Suppressor macrophage (primary cell): ENCODE measurements around the gene AKIRIN1.
"Not testable (repeated sequence)": the region's sequence is repeated elsewhere in the genome, so short reads cannot be mapped to it uniquely, and the experiment has no call there.

ENCODE experiments used
- DNase-seq, 4 experiments: peaks; one replicate each; pipeline ENCODE4 v3.0.0-alpha.2; 2020 to 2022
- total RNA-seq, 17 experiments: gene quantifications; one replicate each; lab custom pipeline; 2026; ENCODE audit warnings: mixed read lengths in 6 of 17, inconsistent platforms in 3 of 17; lab: John Stamatoyannopoulos, UW

The AKIRIN1 gene, protein sequence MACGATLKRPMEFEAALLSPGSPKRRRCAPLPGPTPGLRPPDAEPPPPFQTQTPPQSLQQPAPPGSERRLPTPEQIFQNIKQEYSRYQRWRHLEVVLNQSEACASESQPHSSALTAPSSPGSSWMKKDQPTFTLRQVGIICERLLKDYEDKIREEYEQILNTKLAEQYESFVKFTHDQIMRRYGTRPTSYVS
- 67.7 to 117 (median 86.7) reads per million in 17 experiments for total RNA-seq

DNA sequence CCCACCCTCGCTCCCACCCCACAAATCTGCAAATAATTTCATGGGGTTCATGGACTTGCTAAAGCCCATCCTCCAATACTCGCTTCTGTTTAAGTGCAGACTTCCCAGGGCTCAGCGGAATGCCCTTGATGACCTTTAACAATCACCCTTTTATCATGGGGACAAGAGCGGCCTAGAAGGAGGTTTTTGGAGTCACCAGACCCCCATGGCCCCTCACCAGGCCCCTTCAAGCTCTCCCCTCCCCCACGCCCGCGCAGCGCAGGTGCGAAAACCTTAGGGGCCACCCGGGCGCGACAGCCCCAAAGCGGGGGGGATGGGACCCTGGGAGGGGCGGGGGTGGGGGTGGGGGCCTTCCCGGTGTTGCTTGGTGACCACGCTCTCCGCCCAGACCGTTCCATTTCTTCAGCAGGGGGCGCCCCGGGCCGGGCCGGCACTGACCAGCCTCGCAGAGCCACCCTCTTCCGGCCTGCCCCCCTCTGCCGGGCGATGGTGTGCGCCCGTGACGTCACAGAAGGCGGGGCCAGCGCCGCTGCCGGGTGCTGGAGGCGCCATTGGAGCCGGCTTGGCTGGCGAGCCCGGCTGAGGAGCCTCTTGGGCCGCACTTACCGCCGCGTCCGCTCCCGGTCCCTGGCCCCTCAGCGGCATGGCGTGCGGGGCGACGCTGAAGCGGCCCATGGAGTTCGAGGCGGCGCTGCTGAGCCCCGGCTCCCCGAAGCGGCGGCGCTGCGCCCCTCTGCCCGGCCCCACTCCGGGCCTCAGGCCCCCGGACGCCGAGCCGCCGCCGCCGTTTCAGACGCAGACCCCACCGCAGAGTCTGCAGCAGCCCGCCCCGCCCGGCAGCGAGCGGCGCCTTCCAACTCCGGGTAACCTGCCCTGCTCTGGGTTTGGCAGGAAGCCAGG lies at the start of gene AKIRIN1:
TSS of gene AKIRIN1 (plus strand) at position 539 of the 900 bp plus-strand sequence. CDS start at position 644, 105 bp downstream.
- peak; percentile 97 to 99 (median 98) for DNase-seq

DNA sequence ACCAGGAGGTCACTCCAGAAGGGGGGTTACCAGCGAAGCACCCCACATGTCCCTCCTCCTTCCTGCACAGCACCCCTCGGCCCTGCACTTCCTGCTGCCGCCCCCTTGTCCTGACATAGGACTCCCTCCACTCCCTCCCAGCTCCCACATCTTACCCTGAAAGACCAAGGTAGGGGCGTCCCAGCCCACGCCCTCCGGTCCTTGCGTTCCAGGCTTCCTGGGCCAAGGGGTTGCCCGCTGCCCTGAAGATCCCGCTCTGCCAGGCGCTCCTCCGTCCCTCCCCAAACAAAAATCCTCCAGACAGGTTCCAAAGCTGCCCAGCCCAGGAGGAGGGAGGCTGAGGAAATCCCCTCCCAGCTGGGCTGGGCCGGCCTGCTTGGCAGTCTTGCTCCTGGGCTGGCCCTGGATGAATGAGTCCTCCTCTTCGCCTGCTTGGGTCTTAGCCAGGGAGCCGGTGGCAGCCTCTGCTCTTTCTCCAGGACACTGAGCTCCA lies 49.5 kb upstream of the AKIRIN1 start, which contains the start of gene RHBDL2:
TSS of gene RHBDL2 (minus strand) at position 304 of the 493 bp plus-strand sequence. CDS start 22,618 bp downstream, outside the sequence.
- no peak for DNase-seq

DNA sequence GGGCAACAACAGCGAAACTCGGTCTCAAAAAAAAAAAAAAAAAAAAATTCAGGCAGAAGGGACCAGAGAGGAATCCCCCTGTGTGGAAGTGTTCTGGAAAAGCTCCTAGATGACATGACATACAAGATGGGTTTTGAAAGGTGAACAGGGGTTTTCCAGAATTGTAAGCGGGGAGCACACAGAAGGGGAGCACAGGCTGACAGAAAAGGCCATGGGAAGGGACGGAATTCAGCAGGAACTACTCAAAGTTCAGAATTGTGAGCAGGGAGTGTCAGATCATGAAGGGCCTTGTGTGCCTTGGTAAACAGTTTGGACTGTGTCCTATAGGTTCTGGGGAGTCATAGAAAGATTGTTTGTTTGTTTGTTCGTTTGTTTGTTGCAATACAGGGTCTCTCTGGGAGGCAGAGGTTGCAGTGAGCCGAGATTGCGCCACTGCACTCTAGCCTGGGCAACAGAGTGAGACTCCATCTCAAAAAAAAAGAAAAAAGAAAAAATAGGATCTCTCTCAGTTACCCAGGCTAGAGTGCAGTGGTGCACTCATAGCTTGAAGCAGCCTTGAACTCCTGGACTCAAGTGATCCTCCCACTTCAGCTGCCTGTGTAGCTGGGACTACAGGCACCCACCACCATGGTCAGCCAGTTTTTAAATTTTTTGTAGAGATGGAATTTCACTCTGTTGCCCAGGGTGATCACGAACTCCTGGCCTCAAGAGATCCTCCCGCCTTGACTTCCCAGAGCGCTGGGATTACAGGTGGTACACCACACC lies 48.2 kb upstream of the AKIRIN1 start:
- no peak for DNase-seq

DNA sequence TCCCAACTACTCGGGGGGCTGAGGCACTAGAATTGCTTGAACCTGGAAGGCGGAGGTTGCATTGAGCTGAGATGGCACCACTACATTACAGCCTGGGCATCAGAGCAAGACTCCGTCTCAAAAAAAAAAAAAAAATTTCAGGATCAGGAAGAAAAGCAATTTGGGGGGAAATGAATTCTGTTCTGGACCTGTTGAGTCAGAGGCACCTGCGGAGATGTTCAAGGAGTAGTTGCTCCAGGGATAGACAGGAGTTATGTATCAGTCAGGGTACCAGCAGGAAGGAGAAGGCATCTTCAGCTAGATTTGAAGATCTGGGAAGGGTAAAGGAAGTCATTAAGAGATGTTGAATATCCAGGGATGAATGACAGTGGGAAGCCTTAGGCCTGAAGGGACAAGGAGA lies 46.5 kb upstream of the AKIRIN1 start:
- no peak for DNase-seq

DNA sequence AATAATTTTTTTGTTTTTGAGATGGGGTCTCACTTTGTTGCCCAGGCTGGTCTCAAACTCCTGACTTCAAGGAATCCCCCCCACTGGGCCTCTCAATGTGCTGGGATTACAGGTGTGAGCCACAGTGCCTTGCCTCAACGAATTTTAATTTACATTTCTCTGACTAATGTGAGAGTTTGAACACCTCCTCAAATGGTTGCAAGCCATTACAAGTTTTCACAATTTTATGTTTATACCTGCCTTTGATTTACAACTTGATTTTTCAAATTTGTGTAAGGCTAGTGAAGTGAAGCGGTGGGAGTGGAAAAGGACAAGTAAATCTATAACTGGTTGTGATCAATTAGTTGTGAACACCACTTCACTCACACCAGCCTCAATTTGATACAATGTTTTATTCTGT lies 40.5 kb upstream of the AKIRIN1 start:
- no peak for DNase-seq

DNA sequence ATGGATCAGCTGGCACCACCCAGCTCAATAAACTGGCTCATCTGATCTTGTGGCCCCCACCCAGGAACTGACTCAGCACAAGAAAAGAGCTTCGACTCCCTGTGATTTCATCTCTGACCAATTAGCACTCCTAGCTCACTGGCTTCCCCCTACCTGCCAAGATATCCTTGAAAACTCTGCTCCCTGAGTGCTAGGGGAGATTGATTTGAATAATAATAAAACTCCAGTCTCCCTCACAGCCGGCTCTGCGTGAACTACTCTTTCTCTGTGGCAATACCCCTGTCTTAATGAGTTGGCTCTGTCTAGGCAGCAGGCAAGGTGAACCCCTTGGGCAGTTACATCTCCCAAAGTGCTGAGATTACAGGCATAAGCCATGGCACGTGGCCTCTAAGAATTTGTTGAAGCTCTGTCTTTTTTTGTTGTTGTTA lies 37.6 kb upstream of the AKIRIN1 start:
- DNase-seq: no peak

DNA sequence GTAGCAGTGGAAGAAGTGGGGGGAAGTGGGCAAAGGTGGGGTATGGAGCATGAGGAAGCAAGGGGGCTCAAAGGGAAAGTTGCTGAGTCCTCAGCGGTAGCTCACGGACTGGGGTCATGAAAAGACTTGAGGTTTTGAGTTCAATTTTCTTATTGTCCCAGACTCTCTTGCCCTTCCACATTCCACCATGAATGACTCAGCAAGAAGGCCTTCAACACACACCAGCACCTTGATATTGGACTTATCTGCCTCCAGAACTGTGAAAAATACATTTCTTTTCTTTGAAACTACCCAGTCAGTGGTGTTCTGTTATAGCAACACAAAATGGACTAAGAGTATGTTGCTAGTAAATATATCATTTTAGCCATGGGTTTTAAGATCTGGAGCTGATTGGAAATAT lies 32.1 kb upstream of the AKIRIN1 start:
- DNase-seq: no peak

DNA sequence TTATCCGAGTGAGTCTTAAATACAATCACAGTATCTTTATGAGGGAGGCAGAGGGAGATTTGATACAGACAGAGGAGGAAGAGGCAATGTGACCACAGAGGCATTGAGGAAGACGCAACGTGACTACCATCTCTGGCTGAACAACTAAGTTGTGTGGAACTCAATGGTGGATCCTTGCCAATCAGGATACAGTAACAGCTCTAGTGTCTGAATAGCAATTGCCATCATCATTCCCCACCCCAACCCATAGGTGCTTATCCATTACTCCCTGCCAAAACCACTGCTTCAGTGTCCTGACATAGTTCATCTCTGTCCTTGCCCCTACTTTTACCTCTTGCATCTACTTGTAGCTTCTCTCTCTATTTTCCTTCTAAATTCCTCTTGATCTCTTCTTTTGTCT lies 29.0 kb upstream of the AKIRIN1 start:
- peak in 1 of 4 experiments; percentile 16 for DNase-seq

DNA sequence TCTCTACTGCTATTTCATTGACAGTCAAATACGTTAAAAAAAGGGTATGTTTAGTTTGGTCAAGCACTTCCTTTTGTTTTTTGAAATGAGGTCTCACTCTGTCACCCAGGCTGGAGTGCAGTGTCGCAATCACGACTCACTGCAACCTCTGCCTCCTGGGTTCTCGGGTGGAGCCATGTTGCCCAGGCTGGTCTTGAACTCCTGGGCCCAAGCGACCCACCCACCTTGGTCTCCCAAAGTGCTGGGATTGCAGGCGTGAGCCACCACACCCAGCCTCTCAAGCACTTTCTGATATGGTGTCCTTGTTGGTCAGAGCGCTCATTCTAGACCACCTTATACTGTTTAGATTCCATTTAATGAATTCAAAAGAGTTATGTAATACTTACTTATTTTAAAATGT lies 28.5 kb upstream of the AKIRIN1 start:
- peak in 3 of 4 experiments; percentile 6 to 34 (median 22) for DNase-seq

DNA sequence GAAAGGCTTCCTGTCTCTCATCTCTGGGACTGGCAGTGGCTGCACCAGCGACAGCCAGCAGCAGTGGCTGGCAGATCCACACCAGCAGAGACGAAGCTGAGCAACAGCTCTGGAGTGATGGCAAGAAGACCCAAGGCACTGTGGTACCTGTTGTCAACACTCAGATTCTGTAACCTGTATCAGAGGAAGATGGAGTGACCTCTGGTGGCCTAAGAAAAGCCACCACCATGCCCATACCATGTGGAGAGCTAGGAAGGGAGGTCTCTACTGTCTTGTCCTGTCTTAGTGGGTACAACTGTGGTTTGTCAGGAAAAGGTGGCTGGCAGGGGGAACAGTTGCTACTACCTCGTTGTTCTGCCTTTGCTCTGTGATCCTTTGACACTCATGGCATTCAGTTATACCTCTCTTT lies 26.9 kb upstream of the AKIRIN1 start:
- peak in 2 of 4 experiments; percentile 6 to 11 for DNase-seq

DNA sequence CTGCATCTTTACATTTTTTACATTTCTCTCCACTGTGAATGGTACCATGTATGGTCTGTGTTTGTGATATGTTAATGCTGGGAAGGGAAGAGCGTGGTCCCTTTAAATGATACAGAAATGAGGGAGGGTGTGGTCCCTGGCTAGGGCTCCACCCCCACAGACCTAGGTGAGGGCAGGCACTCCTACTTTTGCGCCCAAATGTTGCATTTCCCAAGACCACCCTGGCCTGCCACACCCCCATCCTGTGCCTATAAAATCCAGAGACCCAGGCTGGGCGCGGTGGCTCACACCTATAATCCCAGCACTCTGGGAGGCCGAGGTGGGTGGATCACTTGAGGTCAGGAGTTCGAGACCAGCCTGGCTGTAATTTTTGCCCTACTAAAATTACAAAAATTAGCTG lies 17.9 kb upstream of the AKIRIN1 start:
- DNase-seq: not testable (repeated sequence)

DNA sequence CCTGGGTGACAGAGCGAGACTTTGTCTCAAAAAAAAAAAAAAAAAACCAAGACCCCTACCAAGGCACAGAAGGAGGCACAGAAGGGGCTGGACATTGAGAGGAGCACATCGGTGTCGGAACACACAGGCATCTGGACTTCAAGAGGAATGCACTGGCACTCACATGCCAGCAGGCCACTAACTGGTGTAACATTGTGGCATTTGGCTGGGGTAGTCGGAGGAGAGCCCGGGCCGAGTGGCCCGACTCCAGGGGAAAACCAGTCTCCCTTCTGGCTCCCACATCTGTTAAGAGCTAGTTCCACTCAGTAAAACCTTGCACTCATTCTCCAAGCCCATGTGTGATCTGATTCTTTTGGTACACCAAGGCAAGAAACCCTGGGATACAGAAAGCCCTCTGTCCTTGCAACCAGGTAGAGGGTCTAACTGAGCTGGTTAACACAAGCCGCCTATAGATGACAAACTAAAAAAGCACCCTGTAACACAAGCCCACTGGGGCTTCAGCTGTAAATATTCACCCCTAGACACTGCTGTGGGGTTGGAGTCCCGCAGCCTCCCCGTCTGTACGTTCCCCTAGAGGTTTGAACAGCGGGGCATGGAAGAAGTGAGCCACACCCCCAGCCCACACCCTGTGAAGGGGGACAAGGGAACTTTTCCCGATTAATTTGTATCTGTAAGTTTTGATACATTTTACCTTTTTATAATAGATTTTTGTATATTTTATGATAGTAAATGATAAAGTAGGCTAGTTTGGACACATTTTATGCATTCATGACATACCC lies 17.2 kb upstream of the AKIRIN1 start:
- DNase-seq: no peak

DNA sequence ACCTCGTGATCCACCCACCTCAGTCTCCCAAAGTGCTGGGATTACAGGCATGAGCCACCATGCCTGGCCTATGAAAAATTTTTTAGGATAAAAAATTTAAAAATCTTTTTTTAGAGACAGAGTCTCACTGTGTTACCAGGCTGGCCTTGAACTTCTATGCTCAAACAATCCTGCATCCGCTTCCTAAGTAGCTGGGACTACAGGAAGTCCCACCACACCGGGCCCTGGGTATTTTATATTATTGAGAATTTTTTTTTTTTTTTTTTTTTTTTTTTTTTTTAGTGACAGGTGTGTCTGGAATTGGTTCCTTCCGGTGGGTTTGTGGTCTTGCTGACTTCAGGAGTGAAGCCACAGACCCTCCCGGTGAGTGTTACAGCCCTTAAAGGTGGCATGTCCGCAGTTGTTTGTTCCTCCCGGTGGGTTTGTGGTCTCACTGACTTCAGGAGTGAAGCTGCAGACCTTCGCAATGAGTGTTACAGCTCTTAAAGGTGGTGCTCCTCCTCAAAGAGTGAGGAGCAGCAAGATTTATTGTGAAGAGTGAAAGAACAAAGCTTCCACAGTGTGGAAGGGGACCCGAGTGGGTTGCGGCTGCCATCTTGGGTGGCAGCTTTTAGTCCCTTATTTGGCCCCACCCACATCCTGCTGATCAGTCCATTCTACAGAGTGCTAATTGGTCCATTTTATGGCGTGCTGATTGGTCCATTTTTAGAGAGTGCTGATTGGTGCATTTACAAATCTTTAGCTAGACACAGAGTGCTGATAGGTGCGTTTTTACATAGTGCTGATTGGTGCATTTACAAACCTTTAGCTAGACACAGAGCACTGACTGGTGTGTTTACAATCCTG lies 13.5 kb upstream of the AKIRIN1 start:
- not testable (repeated sequence) for DNase-seq

DNA sequence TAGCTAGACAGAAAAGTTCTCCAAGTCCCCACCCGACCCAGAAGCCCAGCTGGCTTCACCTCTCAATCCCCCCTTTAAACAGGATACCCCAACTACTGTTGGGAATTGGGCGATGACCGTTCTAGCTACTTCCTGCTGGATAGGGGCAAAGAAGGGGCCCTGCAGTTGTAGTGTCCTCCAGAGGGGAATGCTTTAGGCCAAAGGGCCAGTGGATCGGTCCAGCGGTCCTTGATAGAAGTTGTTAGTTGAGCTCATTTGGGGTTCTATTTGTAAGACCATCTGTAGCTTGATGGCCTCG lies 12.9 kb upstream of the AKIRIN1 start:
- not testable (repeated sequence) for DNase-seq

DNA sequence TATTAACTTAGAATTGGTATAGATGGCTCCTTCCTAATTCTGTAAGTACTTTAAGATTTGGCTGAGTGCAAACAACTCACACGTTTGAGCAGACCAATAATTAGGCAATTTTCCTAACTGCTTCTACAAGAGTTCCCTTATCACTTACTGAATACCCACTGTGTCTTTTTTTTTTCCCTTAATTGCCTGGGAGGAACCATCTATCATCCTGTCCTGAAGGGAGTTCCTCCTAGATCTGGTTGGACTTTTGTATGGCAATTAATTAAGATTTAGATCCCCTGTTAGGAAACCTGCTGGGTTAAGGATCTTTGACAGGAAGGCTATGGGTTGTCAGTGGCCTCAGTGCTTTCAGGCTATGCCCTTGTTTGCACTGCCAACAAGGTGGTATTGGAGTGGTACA lies 11.7 kb upstream of the AKIRIN1 start:
- not testable (repeated sequence) for DNase-seq

DNA sequence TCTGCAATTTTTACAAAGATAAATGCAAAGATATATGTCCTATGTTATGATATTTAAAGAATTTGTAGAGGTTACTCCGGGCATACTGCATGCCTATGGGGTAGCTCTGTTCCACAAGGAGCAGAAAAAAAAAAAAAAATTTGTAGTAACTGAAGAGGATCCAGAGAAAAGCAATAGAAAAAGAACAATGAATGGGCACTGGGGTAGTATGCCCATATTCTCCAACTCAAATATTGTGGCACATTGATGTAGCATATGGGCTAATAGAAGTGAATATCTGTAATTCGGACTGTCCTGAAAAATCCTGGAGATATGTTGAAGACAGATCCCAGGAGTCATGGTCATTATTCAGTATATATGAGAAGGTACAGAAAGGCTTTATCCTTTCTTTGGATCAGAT lies 1.1 kb upstream of the AKIRIN1 start:
- no peak for DNase-seq

DNA sequence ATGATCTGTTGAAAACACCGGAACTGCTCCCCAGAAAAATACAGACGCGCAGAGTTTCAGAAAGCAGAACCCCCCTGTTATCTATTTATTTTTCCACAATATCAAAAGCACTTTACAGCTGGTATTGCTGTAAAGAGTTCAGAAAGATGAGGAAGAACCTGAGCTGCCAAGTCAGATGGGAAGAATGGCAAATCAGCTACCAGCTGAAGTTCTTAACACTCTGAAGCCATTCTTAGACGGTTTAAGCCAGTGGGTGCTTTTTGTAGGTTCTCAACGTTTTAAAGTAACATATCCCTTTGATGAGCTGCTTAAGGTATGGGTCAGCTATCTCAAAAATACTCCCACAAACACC lies 714 bp upstream of the AKIRIN1 start:
- peak; percentile 25 to 48 (median 40) for DNase-seq

DNA sequence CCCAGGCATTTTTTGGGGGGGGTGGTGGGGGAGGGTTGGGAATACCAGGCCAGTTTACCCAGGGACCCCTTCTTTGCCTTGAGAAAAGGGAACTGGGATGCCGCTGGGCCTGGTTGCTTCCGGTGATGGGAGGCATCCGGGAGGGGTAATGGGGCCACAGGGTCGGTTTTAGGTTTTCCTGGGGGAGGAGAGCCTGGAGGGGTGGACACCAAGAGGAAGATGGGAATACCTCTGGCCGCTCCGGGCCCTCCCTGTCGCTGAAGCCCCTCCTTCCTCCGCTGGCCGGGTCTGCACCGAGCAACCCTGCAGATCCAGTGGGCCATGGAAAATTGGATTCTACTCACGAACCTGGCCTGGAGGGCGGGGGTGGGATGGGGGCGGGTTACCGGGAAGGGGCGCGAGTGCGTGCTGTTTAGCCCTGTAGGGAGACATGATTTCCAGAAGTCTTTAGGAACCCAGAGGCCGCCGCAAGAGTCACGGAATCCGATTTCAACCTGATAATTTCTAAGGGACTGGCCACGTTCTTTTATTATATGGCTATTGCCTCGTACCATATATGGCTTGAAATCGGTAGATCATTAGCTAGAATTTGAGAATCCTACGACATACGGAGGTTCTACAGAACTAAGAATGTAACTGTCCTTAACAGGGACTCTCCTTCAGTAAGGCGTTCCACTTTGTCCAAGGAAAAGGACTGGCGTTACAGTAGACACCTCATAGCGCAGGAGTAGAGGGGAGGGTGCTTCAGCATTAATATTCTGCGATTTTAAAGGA lies 749 bp downstream of the AKIRIN1 start:
- DNase-seq: peak; percentile 27 to 59 (median 48)

DNA sequence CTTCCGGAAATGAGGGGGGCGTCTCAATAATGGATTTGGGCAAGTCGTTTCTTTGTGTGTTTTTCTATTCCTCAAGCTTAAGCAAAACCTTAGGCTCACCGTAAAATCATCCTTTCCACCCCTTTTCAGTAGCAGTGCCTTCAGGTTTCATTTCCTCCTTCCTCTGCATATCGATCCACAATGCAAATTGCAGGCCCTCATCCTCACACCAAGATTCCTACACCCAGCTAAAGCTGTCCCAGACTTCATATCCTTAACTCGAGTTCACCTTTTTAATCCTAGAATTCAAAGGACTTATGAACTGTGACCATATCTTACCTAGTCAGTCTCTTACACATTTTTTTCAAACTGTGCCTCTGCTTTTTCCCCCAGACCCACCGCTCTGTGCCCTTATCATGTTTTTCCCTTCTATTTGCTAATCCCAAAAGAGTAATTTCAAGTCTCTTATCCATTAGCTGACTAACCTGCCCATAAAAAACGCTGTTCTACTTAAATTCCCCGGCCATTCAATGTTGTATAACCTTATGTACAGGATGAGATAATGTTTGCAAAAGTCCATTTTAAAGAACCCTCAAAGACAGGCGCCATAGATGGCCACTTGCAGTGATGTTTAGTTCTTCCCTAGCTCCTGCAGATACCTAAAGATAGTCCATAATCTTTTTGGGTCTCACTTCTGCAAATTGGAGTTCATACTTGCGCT lies 1.5 kb downstream of the AKIRIN1 start:
- DNase-seq: peak in 3 of 4 experiments; percentile 6 to 33 (median 28)

DNA sequence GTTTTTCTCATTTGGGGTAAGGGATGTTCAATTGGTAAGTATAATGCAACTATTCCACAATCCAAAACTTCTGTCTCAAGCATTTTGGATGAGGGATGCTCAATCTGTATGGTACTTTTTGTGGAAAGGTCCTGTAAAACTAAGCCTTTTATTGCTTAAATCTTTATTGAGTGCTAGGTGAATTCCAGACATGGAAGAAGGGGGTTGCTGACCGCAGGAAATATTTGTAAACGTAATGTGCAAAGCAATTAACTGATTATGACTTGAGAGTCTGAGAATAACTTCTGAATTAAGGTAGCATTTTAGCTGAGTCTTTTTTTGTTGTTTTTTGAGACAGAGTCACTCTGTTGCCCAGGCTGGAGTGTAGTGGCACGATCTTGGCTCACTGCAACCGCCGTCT lies 3.1 kb downstream of the AKIRIN1 start:
- DNase-seq: no peak
